H1 (cell line): ENCODE results near the gene CD58. TPM values are rescaled to one million over a fixed set of nuclear protein-coding genes. Genes with fewer than 3 reads are reported as not detected.

Experiments
- CTCF ChIA-PET: fragments of 300-600 bp; sonication (Branson Sonifier 250); formaldehyde crosslinking; loops from one replicate; lab custom pipeline; 2021; ENCODE audit not compliant: partially characterized antibody; lab: Charles Lee
- POLR2A ChIA-PET: fragments of 300-600 bp; sonication (Branson Sonifier 250); formaldehyde crosslinking; loops from one replicate; lab custom pipeline; 2021; ENCODE audit warnings: inconsistent platforms; ENCODE audit not compliant: partially characterized antibody; lab: Charles Lee
- DNase-seq, 2 experiments: peaks; one replicate each; pipeline versions ENCODE4 v3.0.0 to v3.0.0-alpha.2; 2010 to 2022; ENCODE audit warnings: low spot score in 2 of 2, low read depth in 1 of 2, mixed read lengths in 1 of 2
- FAIRE-seq: peaks from 2 replicates; lab custom pipeline; 2011; peaks lifted over from hg19 to GRCh38; lab: Jason Lieb, UNC
- H2AFZ ChIP-seq: 2 replicates; pipeline ENCODE4 v1.8.1; 2012; ENCODE audit warnings: low read length, inconsistent platforms
- H2AK5ac ChIP-seq: 2 replicates; pipeline ENCODE4 v1.6.1; 2013; ENCODE audit warnings: low read depth, low read length
- H2BK120ac ChIP-seq: replicated peaks from 2 replicates; pipeline ENCODE3; 2013; ENCODE audit warnings: low read depth, low read length, inconsistent platforms
- H2BK12ac ChIP-seq: 2 replicates; pipeline ENCODE4 v1.6.1; 2013; ENCODE audit warnings: low read depth, low read length
- H2BK15ac ChIP-seq: 2 replicates; pipeline ENCODE4 v1.6.1; 2013; ENCODE audit warnings: low read length
- H2BK20ac ChIP-seq: 2 replicates; pipeline ENCODE4 v1.6.1; 2013; ENCODE audit warnings: low read length
- H2BK5ac ChIP-seq: 2 replicates; pipeline ENCODE4 v1.6.1; 2013; ENCODE audit warnings: low read depth, low read length
- H3K14ac ChIP-seq: 2 replicates; pipeline ENCODE4 v1.6.1; 2013; ENCODE audit warnings: inconsistent platforms; ENCODE audit not compliant: insufficient read length
- H3K18ac ChIP-seq: 2 replicates; pipeline ENCODE4 v1.6.1; 2013; ENCODE audit warnings: low read length; ENCODE audit errors: extremely low read depth
- H3K23ac ChIP-seq: 2 replicates; pipeline ENCODE4 v1.6.1; 2013; ENCODE audit warnings: inconsistent platforms; ENCODE audit not compliant: insufficient read length
- H3K23me2 ChIP-seq: 2 replicates; pipeline ENCODE4 v1.6.1; 2013; ENCODE audit warnings: low read depth, low read length
- H3K27ac ChIP-seq: 2 replicates; pipeline ENCODE4 v1.6.1; 2011; ENCODE audit warnings: low read depth, low read length, inconsistent platforms
- H3K27me3 ChIP-seq, 4 experiments: replicated peaks in 1 of 4; 1 replicate in 1 of 4; 2 replicates in 3 of 4; pipeline versions ENCODE4 v1.6.1 to v1.8.1; 2011 to 2013; ENCODE audit warnings: low read length in 3 of 4, mild to moderate bottlenecking in 3 of 4, inconsistent platforms in 2 of 4, mixed read lengths in 2 of 4, moderate library complexity in 1 of 4; ENCODE audit not compliant: control insufficient read depth in 3 of 4, insufficient read depth in 3 of 4; ENCODE audit errors: extremely low read depth in 1 of 4
- H3K36me3 ChIP-seq, 4 experiments: 2 replicates each; pipeline versions ENCODE4 v1.6.1 to v1.8.1; 2011 to 2013; ENCODE audit warnings: mild to moderate bottlenecking in 4 of 4, low read length in 3 of 4, moderate library complexity in 2 of 4, control low read depth in 1 of 4, inconsistent platforms in 1 of 4; ENCODE audit not compliant: insufficient read depth in 4 of 4, control insufficient read depth in 2 of 4
- H3K4ac ChIP-seq: replicated peaks from 2 replicates; pipeline ENCODE3; 2013; ENCODE audit warnings: low read length, low read depth, mixed read lengths, inconsistent platforms; ENCODE audit not compliant: insufficient read length
- H3K4me1 ChIP-seq, 4 experiments: replicated peaks in 1 of 4; 1 replicate in 1 of 4; 2 replicates in 3 of 4; pipeline versions ENCODE4 v1.6.1 to v1.8.1; 2011 to 2013; ENCODE audit warnings: low read length in 3 of 4, inconsistent platforms in 2 of 4, mixed read lengths in 1 of 4; ENCODE audit not compliant: insufficient read depth in 4 of 4, control insufficient read depth in 3 of 4
- H3K4me2 ChIP-seq, 2 experiments: 2 replicates each; pipeline versions ENCODE4 v1.6.1 to v1.8.1; 2011 to 2013; ENCODE audit warnings: low read depth in 2 of 2, low read length in 2 of 2, control low read depth in 1 of 2, inconsistent platforms in 1 of 2, mild to moderate bottlenecking in 1 of 2; ENCODE audit not compliant: insufficient read depth in 1 of 2
- H3K4me3 ChIP-seq, 4 experiments: fragments of 200-600, 300-600 bp in 1 of 4; sonication (generic), shearing (Covaris generic), sonication (Bioruptor Twin) in 1 of 4; 2 replicates each; pipeline versions ENCODE4 v1.5.1 to v1.8.1; 2011 to 2016; ENCODE audit warnings: low read length in 4 of 4, low read depth in 3 of 4, control low read depth in 2 of 4, inconsistent platforms in 2 of 4, mild to moderate bottlenecking in 2 of 4, mixed read lengths in 1 of 4, moderate library complexity in 1 of 4; ENCODE audit not compliant: insufficient read depth in 2 of 4; ENCODE audit errors: extremely low read depth in 1 of 4
- H3K56ac ChIP-seq: replicated peaks from 2 replicates; pipeline ENCODE3; 2013; ENCODE audit warnings: low read depth, mild to moderate bottlenecking, mixed read lengths, low read length, inconsistent platforms; ENCODE audit not compliant: insufficient read length
- H3K79me1 ChIP-seq: 2 replicates; pipeline ENCODE4 v1.6.1; 2013; ENCODE audit warnings: low read depth, low read length, control low read depth
- H3K79me2 ChIP-seq, 2 experiments: 2 replicates each; pipeline versions ENCODE4 v1.6.1 to v1.8.1; 2012 to 2013; ENCODE audit warnings: low read length in 2 of 2, mild to moderate bottlenecking in 2 of 2, inconsistent platforms in 1 of 2; ENCODE audit not compliant: insufficient read depth in 2 of 2, control insufficient read depth in 1 of 2
- H3K9ac ChIP-seq, 4 experiments: replicated peaks in 1 of 4; 1 replicate in 1 of 4; 2 replicates in 3 of 4; pipeline versions ENCODE4 v1.6.1 to v1.8.1; 2011 to 2013; ENCODE audit warnings: low read depth in 3 of 4, low read length in 3 of 4, control low read depth in 2 of 4, mild to moderate bottlenecking in 2 of 4, moderate library complexity in 2 of 4, inconsistent platforms in 1 of 4; ENCODE audit errors: extremely low read depth in 1 of 4
- H3K9me3 ChIP-seq, 2 experiments: 2 replicates each; pipeline versions ENCODE4 v1.6.1 to v1.8.1; 2012 to 2013; ENCODE audit warnings: mild to moderate bottlenecking in 2 of 2, moderate library complexity in 2 of 2, control low read depth in 1 of 2, inconsistent platforms in 1 of 2, low read depth in 1 of 2, low read length in 1 of 2, mixed read lengths in 1 of 2; ENCODE audit not compliant: insufficient read depth in 2 of 2
- H4K20me1 ChIP-seq, 2 experiments: replicated peaks in 1 of 2; 2 replicates each; pipeline versions ENCODE3 to v1.8.1; 2011 to 2013; ENCODE audit warnings: inconsistent platforms in 2 of 2, low read length in 2 of 2, mild to moderate bottlenecking in 1 of 2; ENCODE audit not compliant: insufficient read depth in 2 of 2, control insufficient read depth in 1 of 2
- H4K5ac ChIP-seq: 2 replicates; pipeline ENCODE4 v1.6.1; 2013; ENCODE audit warnings: low read length, low read depth, mixed read lengths, inconsistent platforms; ENCODE audit not compliant: insufficient read length
- H4K8ac ChIP-seq: 2 replicates; pipeline ENCODE4 v1.8.0; 2013; ENCODE audit warnings: mild to moderate bottlenecking, moderate library complexity, low read length, inconsistent platforms; ENCODE audit not compliant: insufficient read depth; ENCODE audit errors: extremely low read depth
- H4K91ac ChIP-seq: replicated peaks from 2 replicates; pipeline ENCODE3; 2013; ENCODE audit warnings: low read length, mixed read lengths, inconsistent platforms; ENCODE audit not compliant: insufficient read length
- CBX5 ChIP-seq: fragments of 300-800, 300-1000 bp; sonication (generic); IDR thresholded peaks from 2 replicates; pipeline ENCODE4 v1.7.1; 2016; ENCODE audit warnings: antibody characterized with exemption, low read length, low read depth
- GTF2F1 ChIP-seq: IDR thresholded peaks from 2 replicates; pipeline ENCODE4 v1.6.1; 2012; ENCODE audit warnings: low read depth, low read length, improper control_type of control experiment, borderline replicate concordance
- POU5F1 ChIP-seq: IDR thresholded peaks from 2 replicates; pipeline ENCODE4 v1.6.1; 2011; ENCODE audit warnings: low read depth, mild to moderate bottlenecking, low read length, moderate library complexity
- RBBP5 ChIP-seq: IDR thresholded peaks from 2 replicates; pipeline ENCODE4 v1.7.1; 2012; ENCODE audit warnings: low read depth, mild to moderate bottlenecking, inconsistent platforms, low read length, moderate library complexity, borderline replicate concordance
- RFX5 ChIP-seq: IDR thresholded peaks from 2 replicates; pipeline ENCODE4 v1.6.1; 2011; ENCODE audit warnings: low read depth, low read length, improper control_type of control experiment, borderline replicate concordance
- SIRT6 ChIP-seq: IDR thresholded peaks from one replicate; pipeline ENCODE4 v1.7.1; 2012; ENCODE audit warnings: low read length, inconsistent platforms
- SRF ChIP-seq: IDR thresholded peaks from 2 replicates; pipeline ENCODE4 v1.6.1; 2011; ENCODE audit warnings: mild to moderate bottlenecking, low read depth, low read length, moderate library complexity
- polyA plus RNA-seq, 7 experiments: library from polyadenylated mRNA; depleted of rRNA in 3 of 7; stranded (reverse) in 5 of 7; unstranded in 2 of 7; fragments of >200 nt in 5 of 7; fragments of 200-250 nt in 2 of 7; gene quantifications; 1 replicate in 5 of 7; 2 replicates in 1 of 7; 4 replicates in 1 of 7; pipeline versions ENCODE4 v1.2.1 to v1.2.3, GENCODE V29; 2011 to 2013; ENCODE audit warnings: missing spikeins in 2 of 7, mixed read lengths in 2 of 7
- total RNA-seq: library from RNA; stranded (reverse); fragmentation: NEBNext Ultra II Directional; extraction: Animal tissue kit (Norgen Biotek cat#: 25700); gene quantifications from 2 replicates; pipeline ENCODE4 v1.2.1, GENCODE V29; 2021

The CD58 gene
- total and polyA plus RNA-seq, 2 of the 8 experiments (the other 6 are each of a cell fraction or from before 2014, with no cell fraction given) = 5.3 to 5.5 TPM

DNA sequence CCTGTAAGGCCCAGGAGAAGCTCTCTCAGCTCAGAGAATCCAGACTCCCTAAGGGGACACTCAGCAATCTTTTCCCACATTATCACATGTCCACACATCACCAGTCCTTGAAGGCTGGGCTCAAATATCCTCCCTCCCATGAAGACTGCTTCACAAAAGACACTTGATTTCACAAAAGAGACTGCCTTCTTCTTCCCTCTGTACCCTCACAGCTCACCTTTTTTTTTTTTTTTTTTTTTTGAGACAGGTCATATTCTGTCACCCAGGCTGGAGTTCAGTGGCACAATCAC is 1.5 kb downstream of the CD58 start:
- POLR2A ChIA-PET = no interaction called here
- H3K4me2 ChIP-seq = peak overlapping the region in 1 of 2 experiments; percentile 85; a peak in 1 of 4 replicates

More for the DNA sequence above, 1.5 kb downstream of the CD58 start:
- FAIRE-seq (no peak), DNase-seq (no peak)
- Histone ChIP-seq H3K79me2 (no peaks in the 10 kb centered on the region), H4K8ac (no peak overlapping the region), H3K14ac (no peak overlapping the region), H4K20me1 (no peaks in the 10 kb centered on the region), H3K4ac (no peak overlapping the region), H3K27me3 (peaks cover 0 to 4% (median 0%) of the 10 kb centered on the region in 4 experiments; a peak in 1 of 7 replicates), H2BK120ac (no peak overlapping the region), H3K23ac (no peak overlapping the region), H3K4me3 (no peak overlapping the region; a peak in 1 of 8 replicates), H3K56ac (no peak overlapping the region), H2BK20ac (no peak overlapping the region), H3K9me3 (no peaks in the 10 kb centered on the region), H2BK12ac (no peak overlapping the region), H3K9ac (no peak overlapping the region), H2BK15ac (no peak overlapping the region), H3K4me1 (peaks cover 0 to 19% (median 7%) of the 10 kb centered on the region in 4 experiments; a peak in 5 of 7 replicates), H3K79me1 (no peaks in the 10 kb centered on the region; the same call in 1 of the 2 replicates), H2AFZ (no peak overlapping the region), H3K36me3 (no peaks in the 10 kb centered on the region), H3K18ac (no peak overlapping the region)
- CTCF ChIA-PET = interaction anchor here (0.8 to 1.4 kb wide), 7 partner anchors 13 to 430 kb away, joined by 3 to 7 read pairs (median 4); no protein-coding TSS in a partner anchor
- TF ChIP-seq SRF = no peak
- TF ChIP-seq SIRT6 = no peak
- no peak for TF ChIP-seq RFX5
- no peak for TF ChIP-seq RBBP5
- TF ChIP-seq CBX5 = no peak
- TF ChIP-seq POU5F1 = no peak
- no peak for TF ChIP-seq GTF2F1
- TF ChIP-seq, all 59 proteins: peak for 0
- Histone ChIP-seq H4K91ac (no peak overlapping the region), H2BK5ac (no peak overlapping the region), H3K23me2 (peaks cover 9% of the 10 kb centered on the region; the same call in 1 of the 2 replicates), H4K5ac (no peak overlapping the region), H2AK5ac (no peak overlapping the region), H3K27ac (no peak overlapping the region)
